Body of pancreas (tissue), 4 donors: Measurements from ENCODE around the gene MED27.

ENCODE experiments used
- POLR2A ChIP-seq, 3 donors: fragments of 450-650 bp; IDR thresholded peaks; one replicate each; pipeline ENCODE4 v1.6.1; 2016; ENCODE audit warnings: antibody characterized with exemption in 3 of 3, mild to moderate bottlenecking in 2 of 3
- TF ChIP-seq, protein P1 (sequence below), 7 experiments: fragments of 450-650 bp in 4 of 7; fragments of 200-600 bp in 3 of 7; sonication (generic) in 3 of 7; IDR thresholded peaks; one replicate each; pipeline ENCODE4 v1.5.1; 2016 to 2019; ENCODE audit warnings: antibody characterized with exemption in 7 of 7

DNA sequence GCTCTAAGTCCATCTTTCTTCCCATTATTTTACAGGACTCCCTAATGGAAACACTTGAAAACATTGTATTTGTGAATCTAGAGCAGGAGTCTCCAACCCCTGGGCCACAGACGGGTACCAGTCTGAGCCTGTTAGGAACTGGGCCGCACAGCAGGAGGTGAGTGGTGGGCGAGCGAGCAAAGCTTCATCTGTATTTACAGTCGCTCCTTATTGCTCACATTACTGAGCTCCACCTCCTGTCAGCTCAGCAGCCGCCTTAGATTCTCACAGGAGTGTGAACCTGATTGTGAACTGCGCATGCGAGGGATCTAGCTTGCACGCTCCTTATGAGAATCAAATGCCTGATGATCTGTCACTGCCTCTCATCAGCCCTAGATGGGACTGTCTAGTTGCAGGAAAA lies 111.0 kb downstream of the MED27 start:
- TF ChIP-seq, protein P1, sequence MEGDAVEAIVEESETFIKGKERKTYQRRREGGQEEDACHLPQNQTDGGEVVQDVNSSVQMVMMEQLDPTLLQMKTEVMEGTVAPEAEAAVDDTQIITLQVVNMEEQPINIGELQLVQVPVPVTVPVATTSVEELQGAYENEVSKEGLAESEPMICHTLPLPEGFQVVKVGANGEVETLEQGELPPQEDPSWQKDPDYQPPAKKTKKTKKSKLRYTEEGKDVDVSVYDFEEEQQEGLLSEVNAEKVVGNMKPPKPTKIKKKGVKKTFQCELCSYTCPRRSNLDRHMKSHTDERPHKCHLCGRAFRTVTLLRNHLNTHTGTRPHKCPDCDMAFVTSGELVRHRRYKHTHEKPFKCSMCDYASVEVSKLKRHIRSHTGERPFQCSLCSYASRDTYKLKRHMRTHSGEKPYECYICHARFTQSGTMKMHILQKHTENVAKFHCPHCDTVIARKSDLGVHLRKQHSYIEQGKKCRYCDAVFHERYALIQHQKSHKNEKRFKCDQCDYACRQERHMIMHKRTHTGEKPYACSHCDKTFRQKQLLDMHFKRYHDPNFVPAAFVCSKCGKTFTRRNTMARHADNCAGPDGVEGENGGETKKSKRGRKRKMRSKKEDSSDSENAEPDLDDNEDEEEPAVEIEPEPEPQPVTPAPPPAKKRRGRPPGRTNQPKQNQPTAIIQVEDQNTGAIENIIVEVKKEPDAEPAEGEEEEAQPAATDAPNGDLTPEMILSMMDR (IDR thresholded peaks at IDR 0.05): no peak
- no peak for TF ChIP-seq POLR2A (IDR thresholded peaks at IDR 0.05)
